HG03108 (cell line): ENCODE results near the gene COX6B2.
"Not testable (repeated sequence)": the region's sequence is repeated elsewhere in the genome, so short reads cannot be mapped to it uniquely, and the experiment has no call there.

ENCODE experiments used
- ATAC-seq: cut with Tn5 transposase; IDR thresholded peaks from one replicate; pipeline ENCODE4 v1.9.1; 2021; ENCODE audit warnings: moderate library complexity; ENCODE audit not compliant: unreplicated experiment

COX6B2 gene, protein sequence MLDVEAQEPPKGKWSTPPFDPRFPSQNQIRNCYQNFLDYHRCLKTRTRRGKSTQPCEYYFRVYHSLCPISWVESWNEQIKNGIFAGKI

DNA sequence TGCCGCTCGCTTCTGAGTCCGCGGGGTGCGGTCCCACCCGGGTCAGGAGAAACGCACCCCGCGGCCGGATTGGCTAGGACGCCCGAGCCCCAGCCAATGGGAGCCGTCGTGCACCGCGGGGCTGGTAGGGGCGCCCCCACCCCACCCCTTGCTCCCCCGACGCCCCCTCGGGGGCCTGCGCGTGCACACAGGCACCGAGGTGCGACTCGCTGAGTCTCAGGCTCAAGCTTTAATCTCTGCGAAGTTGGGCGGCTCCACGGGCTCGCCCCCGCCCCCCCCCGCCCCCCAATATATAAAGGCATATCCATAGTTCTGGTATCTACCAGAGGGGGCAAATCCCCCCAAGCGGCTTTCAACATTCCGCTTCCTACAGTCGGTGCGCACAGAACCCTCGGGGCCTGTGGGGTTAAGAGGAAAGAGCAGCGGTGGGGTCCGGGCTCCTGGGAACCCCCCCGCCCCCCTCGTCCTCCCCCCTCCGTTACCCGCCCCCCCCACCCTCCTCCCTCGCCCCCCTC, at the start of gene COX6B2:
Gene COX6B2 (minus strand): TSS at position 22 of the 515 bp plus-strand sequence. CDS start 198 bp downstream, outside the sequence.
- ATAC-seq = no peak

DNA sequence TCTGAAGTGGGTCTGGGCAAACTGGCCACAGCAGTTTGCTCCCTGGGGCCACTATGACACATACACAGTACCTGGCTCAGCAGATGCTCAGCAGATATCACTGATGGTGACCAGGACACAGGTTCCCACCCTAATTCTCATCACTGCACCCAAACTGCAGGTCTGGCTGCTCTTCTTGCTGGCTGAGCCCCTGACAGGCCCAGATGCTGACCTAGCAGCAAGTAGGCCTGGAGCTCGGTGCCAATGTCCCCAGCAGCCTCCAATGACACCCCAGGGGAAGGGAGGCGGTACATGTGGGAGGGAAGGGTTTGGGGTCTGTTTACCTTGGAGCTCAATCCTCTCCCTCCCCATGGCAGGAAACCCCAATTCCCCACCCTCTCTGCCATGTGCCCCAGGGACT, 48.0 kb upstream of the COX6B2 start:
- ATAC-seq = no peak

DNA sequence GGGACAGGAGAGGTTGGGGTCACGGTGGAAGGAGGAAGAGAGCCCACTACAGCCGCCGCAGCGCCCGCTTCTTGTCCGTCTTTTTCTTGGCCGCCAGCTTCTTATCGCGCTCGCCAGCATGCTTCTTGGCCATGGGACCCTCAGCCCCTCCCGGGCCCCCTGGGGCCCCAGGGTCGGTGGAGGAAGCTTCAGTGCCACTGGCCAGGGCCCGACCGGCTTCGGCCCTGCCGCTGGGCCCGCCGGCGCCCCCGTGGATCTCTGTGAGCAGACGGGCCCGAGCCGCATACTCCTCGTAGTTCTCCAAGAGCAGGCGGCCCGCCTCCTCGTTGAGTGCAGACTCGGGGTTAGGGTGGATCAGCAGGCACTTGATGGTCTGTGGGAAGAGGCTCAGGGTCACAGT, 46.9 kb upstream of the COX6B2 start:
- not testable (repeated sequence) for ATAC-seq

DNA sequence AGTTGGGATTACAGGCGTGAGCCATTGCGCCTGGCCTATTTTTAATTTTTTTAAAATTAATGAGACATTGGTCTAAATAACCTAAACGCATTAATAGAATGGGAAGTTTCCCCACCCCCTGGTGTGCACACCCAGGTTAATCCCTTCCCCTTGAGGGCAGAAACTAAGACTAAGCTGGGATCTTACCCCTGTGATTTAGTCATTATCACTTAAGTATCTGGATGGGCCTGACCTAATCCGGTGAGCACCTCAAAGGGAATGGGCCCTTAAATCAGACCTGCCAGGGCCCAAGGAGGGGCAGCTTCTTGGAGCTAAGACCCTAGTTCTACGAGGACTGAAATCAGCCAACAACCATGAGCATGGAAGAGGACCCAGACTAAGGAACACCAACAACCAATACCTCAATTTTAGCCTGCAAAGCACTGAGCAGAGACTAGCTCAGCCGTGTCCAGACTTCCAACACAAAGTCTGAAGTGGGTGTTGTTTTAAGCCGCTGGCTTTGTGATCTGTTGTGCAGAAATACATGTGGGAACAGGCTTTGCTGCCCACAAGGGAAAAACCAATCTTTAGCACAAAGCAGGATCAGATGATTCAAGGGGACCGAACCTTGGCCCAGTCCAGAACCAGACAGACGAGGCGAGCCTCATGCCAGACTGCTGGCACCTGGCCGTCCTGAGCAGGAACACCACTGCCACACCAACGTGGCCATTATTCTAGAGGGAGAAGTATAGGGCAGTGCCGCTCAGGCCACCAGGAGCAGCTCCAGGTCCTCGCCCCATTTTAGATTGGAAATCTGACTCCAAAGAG, 46.0 kb upstream of the COX6B2 start:
- no peak for ATAC-seq

DNA sequence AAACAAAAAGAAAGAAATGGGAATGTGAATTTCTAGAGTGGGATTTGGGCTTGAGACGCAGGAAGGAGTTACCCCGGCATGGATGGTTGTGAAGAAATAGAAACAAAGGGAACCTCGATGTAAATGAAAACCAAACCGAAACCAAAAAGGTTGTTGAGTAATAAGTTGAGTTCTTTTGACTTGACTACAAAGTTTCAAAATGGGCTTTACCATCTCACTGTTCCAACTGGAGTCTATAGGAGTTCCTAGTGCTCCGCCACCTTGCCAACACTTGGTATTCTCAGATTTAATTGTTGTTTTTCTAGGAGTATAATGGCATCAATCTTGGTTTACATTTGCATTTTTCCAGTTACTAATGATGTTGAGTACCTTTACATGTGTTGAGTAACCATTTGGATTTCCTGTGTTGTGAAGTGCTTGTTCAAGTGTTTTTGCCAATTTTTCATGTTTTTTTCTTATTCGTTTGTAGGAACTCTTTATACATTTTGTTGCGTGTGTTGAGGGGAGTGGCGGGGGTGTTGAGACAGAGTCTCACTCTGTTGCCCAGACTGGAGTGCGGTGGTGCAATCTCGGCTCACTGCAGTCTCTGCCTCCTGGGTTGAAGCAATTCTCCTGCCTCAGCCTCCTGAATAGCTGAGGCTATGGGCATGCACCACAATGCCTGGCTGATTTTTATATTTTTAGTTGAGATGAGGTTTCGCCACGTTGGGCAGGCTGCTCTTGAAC, 43.8 kb upstream of the COX6B2 start:
- ATAC-seq = no peak

DNA sequence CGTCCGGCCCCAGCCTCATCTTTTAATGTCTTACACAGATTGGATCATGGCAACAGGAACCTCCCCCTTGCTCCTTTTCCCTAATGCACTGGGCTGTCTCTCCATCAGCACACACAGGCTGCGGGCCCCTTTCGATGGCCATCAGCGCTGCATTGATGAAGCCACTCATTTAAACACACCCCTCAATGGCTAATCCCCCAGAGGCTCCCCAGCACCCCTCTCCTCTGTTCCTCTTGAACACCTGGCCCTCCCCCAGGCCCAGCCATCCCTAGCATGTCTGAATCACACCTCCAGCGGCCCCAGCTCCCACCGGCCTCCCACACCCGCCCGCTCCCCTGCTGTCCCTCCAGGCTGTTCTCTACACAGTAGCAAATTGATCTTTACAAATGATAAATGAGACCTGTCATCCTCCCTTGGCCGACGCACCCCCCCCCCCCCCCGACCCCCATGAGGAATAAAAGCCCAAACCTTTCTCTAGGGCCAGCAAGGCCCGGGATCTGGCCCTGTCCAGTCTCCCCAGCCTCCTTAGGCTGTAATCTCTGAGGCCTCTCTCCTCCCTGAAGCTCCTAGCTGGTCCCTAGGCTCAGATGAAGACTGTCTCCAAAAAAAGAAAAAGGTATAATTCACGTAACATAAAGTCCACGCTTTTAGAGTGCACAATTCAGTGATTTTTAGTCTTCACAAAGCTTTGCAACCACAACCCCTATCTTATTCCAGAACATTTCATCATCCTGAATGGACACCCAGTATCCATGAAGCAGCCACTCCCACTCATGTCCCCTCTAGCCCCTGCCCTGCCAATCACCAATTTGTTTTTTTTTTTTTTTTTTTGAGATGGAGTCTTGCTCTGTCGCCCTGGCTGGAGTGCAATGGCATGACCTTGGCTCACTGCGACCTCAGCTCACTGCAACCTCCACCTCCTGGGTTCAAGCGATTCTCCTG, 38.6 kb upstream of the COX6B2 start:
- ATAC-seq = no peak

DNA sequence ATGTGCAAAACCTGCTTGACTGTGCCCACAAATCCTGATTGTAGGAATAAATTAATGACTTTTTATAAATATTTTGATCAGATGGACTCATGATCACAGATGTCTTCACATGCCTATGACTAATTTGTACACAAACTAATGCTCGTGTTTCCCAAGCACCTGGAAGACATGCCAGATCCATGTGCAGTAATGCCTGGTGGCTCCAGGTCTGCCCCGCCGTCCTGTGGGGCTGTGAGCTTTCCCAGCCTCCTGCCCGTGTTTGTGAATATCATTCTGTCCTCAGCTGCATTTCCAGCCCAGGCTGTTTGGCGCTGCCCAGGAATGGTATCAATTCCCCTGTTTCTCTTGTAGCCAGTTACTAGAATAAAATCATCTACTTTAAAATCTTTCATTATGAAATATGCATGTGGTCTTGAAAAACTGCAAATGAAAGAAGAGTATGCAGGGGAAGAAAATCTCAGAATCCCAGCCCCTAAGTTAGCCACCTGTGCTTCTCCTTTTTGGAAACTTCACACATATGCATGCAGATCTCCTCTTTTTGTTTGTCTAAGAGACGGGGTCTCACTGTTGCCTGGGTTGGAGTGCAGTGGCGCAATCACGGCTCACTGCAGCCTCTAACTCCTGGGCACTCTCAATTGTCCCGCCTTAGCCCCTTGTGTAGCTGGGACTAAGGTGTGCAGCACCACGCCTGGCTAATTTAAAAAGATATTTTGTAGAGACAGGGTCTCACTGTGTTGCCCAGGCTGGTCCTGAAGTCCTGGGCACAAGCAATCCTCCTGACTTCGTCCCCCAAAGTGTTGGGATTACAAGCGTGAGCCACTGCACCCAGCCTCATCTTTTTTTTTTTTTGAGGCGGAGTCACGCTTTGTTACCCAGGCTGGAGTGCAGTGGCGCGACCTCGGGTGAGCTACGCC, 37.4 kb upstream of the COX6B2 start:
- ATAC-seq = no peak

DNA sequence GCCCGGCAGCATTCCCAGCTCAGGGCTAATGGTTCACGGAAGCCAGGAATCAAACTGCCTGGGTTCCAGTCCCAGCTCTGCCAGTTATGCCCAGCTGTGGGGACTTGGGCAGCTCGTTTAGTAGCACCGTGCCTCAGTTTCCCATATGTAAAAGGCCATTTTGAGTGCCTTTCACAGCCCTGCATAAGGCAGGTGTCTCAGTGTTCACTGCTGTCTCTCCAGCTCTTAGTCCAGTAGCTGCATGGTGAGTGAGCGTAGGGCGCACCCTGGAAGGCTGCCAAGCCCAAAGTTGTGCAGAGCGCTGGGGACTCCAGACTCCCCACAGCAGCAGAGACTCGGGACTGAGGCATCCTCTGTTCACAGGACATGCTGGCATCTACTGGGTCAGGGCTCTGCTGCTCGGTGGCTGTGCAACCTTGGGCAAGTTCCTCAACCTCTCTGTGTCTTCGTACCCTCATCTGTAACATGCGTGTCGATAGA, 36.7 kb upstream of the COX6B2 start:
- ATAC-seq = no peak

DNA sequence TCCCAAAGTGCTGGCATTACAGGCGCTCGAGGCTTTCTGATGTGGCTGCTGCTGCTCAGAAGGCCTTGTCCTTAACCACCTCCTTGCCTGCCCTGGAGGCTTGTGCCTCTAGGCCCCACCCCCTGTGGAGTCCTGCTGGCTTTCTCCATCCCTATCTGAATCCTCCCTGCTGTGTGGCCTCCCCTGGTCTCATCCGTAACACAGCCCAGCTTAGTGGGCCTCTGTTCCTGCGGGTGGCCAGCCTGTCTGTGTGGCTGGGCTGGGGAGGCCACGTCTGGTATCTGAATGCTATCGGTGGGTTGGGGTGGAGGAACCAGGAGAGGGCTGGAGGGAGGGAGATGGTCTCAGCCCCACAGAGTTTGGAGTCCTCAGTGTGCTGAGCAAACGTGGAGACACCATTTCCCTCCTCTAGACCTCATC, 36.0 kb upstream of the COX6B2 start:
- no peak for ATAC-seq

DNA sequence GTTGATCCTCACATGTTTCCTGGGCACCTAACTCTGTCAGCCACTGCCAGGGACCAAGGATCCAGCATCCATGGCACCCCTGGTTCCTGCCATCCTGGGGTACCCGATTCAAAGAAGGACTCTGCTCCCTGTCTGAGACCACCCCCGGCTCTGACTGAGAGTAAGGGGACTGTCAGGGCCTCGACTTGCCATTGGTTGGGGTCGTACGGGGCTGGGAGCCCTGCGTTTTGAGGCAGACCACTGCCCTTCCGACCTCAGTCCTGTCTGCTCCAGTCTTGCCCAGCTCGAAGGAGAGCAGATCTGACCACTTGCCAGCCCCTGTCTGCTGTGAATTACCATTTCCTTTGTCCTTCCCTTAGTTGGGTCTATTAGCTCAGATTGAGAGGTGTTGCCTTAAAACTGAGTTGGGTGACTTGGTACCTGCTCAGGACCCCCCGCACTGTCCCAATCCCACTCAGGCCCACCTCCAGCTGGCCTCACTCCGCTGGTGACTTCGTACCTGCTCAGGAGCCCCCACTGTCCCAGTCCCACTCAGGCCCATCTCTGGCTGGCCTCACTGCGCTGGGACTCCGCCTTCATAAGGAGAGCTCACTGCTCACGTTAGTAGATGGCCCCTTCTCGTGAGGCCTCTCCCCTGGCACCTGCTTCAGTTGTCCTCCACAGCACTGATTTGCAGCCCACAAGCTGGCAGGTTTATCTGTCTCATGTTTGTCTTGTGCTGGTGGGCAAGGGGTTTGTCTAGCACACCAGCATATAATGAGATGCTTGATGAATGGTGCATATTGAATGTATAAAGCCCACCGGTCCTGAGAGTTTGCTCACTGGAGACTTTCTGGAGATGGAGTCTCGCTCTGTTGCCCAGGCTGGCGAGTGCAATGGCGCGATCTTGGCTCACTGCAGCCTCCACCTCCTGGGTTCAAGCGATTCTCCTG, 35.1 kb upstream of the COX6B2 start:
- no peak for ATAC-seq

DNA sequence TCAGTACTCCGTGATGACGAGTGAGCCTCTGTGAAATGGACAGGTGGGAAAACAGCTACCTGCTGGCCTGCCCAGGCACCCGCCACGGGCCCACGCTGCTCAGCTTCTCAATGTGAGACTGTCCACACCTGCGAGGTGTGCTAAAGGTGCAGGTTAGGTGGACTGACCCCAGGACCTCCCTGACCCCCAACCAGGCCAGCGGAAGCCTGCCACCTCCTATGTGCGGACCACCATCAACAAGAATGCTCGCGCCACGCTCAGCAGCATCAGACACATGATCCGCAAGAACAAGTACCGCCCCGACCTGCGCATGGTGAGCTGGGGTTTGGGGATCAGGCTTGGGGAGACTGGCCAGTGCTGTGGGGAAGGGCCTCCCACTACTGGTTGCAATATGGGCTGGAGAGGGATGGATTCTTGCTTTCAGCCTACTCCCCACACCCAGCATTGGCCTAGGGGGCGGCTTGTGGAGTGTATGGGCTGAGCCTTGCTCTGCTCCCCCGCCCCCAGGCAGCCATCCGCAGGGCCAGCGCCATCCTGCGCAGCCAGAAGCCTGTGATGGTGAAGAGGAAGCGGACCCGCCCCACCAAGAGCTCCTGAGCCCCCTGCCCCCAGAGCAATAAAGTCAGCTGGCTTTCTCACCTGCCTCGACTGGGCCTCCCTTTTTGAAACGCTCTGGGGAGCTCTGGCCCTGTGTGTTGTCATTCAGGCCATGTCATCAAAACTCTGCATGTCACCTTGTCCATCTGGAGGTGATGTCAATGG, 33.4 kb upstream of the COX6B2 start:
- ATAC-seq = no peak

DNA sequence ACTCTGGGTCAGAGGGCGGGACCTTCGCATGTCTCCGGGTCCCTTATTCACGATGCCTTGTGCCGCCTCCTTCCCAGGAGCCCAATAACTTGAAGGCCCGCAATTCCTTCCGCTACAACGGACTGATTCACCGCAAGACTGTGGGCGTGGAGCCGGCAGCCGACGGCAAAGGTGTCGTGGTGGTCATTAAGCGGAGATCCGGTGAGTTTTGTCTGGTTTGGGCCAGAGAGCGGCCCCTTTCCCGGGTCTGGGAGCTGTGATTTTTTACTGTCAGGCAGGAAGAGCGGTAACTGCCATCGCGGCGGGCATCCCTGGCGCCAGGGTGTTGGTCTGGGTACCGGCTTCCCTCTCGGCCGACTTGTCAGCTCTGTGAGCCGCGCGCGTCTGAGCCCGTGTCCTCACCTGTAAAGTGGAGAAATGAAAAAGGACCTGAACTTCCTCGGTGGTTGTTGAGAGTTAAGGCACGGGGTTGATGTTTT, 32.0 kb upstream of the COX6B2 start:
- ATAC-seq = no peak

DNA sequence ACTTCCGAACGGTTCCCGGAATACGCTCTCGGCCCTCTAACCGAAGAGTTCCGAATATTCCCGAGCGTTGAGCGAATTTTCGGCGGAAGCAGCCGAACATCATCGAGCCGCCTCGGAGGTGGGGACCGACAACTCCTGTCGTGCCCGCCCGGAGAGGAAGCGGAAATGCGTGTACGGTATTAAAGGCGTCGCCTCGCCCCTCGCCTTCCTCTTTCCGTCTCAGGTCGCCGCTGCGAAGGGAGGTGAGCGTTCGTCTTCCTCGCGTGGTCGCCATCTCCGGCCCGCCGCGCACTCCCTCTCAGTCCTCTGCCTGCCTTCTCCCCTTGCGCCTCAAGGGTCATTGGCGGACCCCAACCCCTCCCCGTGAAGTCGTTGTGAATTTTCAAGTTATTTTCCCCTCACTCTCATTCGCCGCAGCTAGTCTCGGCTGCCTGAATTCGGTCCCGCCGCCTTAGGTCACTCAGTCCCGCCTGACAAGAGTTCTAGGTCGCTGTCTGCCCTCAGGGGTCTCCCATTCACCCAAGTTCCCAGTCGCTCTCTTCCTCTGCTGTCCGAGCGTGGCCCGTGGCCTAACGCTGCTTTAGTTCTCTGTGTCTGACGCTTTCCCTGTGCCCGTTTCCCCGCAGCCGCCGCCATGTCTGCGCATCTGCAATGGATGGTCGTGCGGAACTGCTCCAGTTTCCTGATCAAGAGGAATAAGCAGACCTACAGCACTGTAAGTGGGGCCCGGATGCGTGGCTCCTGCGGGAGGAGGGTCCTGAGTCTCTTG, 31.4 kb upstream of the COX6B2 start, which contains the start of gene RPL28:
Gene RPL28 (plus strand): TSS at position 209 of the 769 bp plus-strand sequence. CDS start 426 bp downstream, at position 635.
- peak; percentile 53 for ATAC-seq

DNA sequence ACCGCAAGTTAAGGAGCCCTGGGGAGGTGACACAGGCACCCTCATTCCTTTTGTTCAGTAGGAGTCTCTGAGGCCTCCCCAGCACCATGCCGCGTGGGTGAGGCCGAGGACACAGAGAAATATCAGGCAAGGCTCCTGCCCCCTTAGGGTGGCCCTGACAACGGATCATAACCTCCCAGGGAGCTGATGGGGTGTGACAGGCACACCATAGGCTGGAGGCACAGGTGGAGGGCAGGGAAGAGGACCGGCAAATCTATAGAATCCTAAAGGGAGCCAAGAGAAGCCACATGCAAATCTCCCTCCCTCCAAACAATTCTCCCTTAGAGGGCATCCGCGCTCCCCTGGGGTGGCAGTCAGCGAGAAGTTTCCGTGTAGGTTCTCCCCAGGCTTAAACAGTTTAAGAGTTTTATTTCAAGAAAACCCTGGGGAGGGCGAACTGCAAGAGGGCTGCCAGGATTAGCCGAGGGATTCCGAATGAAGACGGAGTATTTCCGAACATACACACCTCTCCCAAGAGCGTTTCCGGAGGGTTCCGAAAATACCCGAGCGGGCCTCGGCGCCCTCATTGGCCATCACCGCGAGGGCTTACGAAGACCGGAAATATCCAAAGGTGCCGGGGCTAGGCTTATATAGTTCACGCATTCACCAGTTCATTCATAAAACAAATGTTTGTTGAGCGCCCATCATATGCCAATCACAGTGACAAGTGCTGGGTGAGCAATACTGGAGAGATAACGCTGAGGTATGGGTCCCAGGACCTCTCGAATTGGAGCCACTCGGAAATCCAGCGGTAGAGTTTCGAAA, 30.6 kb upstream of the COX6B2 start:
- peak; percentile 59 for ATAC-seq

DNA sequence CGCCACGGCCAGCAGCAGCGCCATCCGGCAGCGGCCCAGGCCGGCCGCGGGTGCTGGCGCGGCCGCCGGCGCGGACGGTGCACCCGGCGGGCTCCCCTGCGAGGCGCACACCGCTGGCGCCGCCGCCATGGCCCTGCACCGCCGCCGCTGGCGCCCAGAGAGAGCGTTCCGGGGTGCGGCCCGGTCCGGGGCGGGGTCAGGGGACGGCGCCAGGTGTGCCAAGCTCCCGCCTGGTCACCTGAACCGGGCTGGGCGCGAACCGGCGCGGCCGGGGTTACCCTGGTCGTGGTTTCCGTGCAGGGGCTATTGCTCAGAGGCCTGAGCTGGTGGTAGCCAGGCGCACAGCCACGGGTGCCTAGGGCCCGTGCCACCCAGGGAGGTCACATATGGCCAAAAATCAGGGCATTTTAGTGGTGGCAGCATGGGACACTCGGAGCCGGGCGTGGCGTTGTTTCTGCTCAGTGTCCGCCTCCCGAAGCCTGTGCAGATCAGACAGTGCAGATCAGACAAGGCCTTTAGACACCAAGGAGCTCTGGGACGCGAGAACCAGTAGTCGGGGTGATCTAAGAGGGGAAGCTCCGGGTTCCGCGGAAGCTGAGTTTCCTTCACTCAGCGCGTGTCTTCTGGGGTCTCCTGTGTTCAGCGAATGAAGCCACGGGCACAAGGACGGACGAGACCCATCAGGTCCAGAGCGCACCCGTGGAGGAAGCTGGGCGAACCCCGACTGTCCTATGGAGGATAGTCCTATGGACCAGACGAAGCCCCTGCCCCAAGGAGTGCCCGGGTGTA, 29.8 kb upstream of the COX6B2 start, which contains the start of gene TMEM238:
Gene TMEM238 (minus strand): TSS at position 162 of the 789 bp plus-strand sequence. CDS start 33 bp downstream, at position 129.
- no peak for ATAC-seq
